Ishikawa (cell line): ENCODE results near the gene KRT222.

Experiments
- EP300 ChIP-seq: IDR thresholded peaks from 2 replicates; pipeline ENCODE4 v1.6.1; 2012; ENCODE audit warnings: borderline replicate concordance
- NFIC ChIP-seq: IDR thresholded peaks from 2 replicates; pipeline ENCODE4 v1.6.1; 2012
- RAD21 ChIP-seq: IDR thresholded peaks from 2 replicates; pipeline ENCODE4 v1.6.1; 2012; ENCODE audit warnings: low read depth
- REST ChIP-seq: IDR thresholded peaks from 2 replicates; pipeline ENCODE4 v1.6.1; 2012; ENCODE audit warnings: low read depth, mild to moderate bottlenecking
- TAF1 ChIP-seq: IDR thresholded peaks from 2 replicates; pipeline ENCODE4 v1.6.1; 2012; ENCODE audit warnings: low read depth, mild to moderate bottlenecking
- TCF12 ChIP-seq: IDR thresholded peaks from 2 replicates; pipeline ENCODE4 v1.6.1; 2012; ENCODE audit warnings: low read depth

GRCh38 chr17:40646791-40647623 is 18.0 kb downstream of the KRT222 start:
- TF ChIP-seq TAF1 (no peak), REST (no peak), EP300 (no peak), TCF12 (no peak), RAD21 (no peak), NFIC (no peak)
